MM.1S (cell line): ENCODE results near the gene AKAP6.
"Not testable (repeated sequence)": the region's sequence is repeated elsewhere in the genome, so short reads cannot be mapped to it uniquely, and the experiment has no call there.

Source experiments
- CTCF ChIP-seq: fragments of 300-600 bp; sonication (generic); IDR thresholded peaks from 2 replicates; pipeline ENCODE4 v1.5.1; 2016; ENCODE audit warnings: antibody characterized with exemption, low read length, mixed read lengths
- EZH2phosphoT487 ChIP-seq: fragments of 300-600 bp; sonication (generic); IDR thresholded peaks from 2 replicates; pipeline ENCODE4 v1.6.1; 2018; ENCODE audit warnings: antibody characterized with exemption, low read length

- not testable (repeated sequence) for TF ChIP-seq CTCF, EZH2phosphoT487
Observed at GRCh38 chr14:32373174-32373573, 44.1 kb downstream of the AKAP6 start.
